HG02678 (cell line): ENCODE results near the gene HAT1.

Experiments used
- ATAC-seq: cut with Tn5 transposase; IDR thresholded peaks from one replicate; pipeline ENCODE4 v1.9.1; 2021; ENCODE audit warnings: mild to moderate bottlenecking, moderate library complexity; ENCODE audit not compliant: unreplicated experiment

HAT1 gene

GRCh38 chr2:172021074-172021931, 99.0 kb downstream of the HAT1 start:
- no peak for ATAC-seq

DNA sequence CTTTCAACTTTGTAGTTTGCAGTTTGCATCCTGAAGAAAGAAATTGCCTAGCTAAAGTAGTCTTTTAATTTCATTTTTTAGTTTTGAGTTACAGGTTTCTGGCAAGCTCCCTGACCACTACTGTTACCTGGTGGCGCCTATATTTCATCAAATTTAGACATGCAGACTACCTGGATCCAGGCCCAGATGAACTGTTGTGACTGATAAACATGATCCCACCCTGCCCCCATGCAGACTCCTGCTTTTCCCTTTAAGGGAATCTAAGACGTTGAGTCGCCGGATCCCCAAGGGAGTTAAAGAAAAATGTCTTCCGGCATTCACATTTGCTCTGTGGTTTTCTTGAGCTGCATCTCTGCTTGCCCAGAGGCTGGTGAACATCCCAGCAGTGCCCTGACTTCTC, 99.7 kb downstream of the HAT1 start:
- no peak for ATAC-seq

DNA sequence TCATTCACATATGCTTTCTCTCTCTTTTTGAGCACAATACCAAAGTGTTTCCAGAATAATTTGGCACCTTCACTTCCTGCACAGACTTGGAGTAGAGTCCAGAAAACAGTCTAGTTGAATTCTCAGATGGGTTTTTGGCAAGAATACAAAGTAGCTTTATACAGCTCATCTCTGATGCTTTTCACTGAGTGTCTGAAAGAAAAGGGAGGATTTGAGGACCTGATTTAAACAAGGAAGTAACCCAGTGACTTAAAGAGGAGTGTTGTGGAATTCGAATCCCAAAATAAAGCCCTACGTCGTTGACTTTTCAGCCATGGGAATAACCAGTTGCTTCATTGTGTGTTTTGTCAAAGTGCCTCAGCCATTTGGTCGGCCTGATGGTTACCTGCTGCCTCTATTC, 109.3 kb downstream of the HAT1 start:
- ATAC-seq, result no peak
